Stomach (tissue), 19 donors: Measurements from ENCODE around the gene MTCL1. TPM values are rescaled to one million over a fixed set of nuclear protein-coding genes. Genes with fewer than 3 reads are reported as not detected.

Source experiments
- DNase-seq, 2 donors: peaks; one replicate each; pipeline versions ENCODE4 v3.0.0 to v3.0.0-alpha.2; 2013 to 2019
- H3K27ac ChIP-seq, 5 donors: fragments of 200-600 bp in 4 of 5; sonication (generic) in 4 of 5; one replicate each; pipeline ENCODE4 v1.5.1; 2013 to 2019; ENCODE audit warnings: mild to moderate bottlenecking in 1 of 5, moderate library complexity in 1 of 5
- H3K27me3 ChIP-seq, 3 donors: fragments of 200-600 bp; sonication (generic); one replicate each; pipeline ENCODE4 v1.5.1; 2017 to 2019; ENCODE audit warnings: mixed run types in 1 of 3
- H3K36me3 ChIP-seq, 4 donors: fragments of 200-600 bp; sonication (generic); 1 replicate in 3 of 4; 2 replicates in 1 of 4; pipeline ENCODE4 v1.5.1; 2016 to 2019
- H3K4me1 ChIP-seq, 4 donors: fragments of 200-600 bp; sonication (generic); one replicate each; pipeline ENCODE4 v1.5.1; 2016 to 2019
- H3K4me3 ChIP-seq, 4 donors: fragments of 200-600 bp; sonication (generic) in 3 of 4; one replicate each; pipeline ENCODE4 v1.5.1; 2016 to 2019; ENCODE audit warnings: mild to moderate bottlenecking in 1 of 4
- H3K9me3 ChIP-seq, 4 donors: fragments of 200-600 bp; sonication (generic); one replicate each; pipeline ENCODE4 v1.5.1; 2016 to 2019
- CTCF ChIP-seq, 7 experiments: fragments of 450-650 bp in 4 of 7; fragments of 200-600 bp in 3 of 7; sonication (generic) in 3 of 7; IDR thresholded peaks; one replicate each; pipeline ENCODE4 v1.5.1; 2016 to 2019; ENCODE audit warnings: antibody characterized with exemption in 7 of 7, control low read depth in 2 of 7, mild to moderate bottlenecking in 1 of 7
- EP300 ChIP-seq: sonication (generic); formaldehyde crosslinking; IDR thresholded peaks from one replicate; pipeline ENCODE4 v1.6.1; 2017; ENCODE audit warnings: antibody characterized with exemption
- POLR2A ChIP-seq, 4 donors: fragments of 450-650 bp; IDR thresholded peaks; one replicate each; pipeline ENCODE4 v1.6.1; 2016; ENCODE audit warnings: antibody characterized with exemption in 4 of 4, control low read depth in 2 of 4, mild to moderate bottlenecking in 1 of 4, moderate library complexity in 1 of 4
- POLR2AphosphoS5 ChIP-seq, 3 donors: sonication (generic); formaldehyde crosslinking; IDR thresholded peaks; one replicate each; pipeline ENCODE4 v1.6.1; 2016; ENCODE audit warnings: antibody characterized with exemption in 3 of 3
- WGBS, 5 donors: extraction: QIAGEN DNeasy Blood & Tissue Kit in 3 of 5; methylation state at CpG; one replicate each; pipeline versions ENCODE4 v1.1.5 to v1.1.7; 2013 to 2018; 5-methylcytosine and 5-hydroxymethylcytosine counted together
- intact Hi-C: fragments of 100-400 bp; cut with DNase I; formaldehyde crosslinking; loops from one replicate; pipeline ENCODE4 v1.15.1; 2023; ENCODE audit warnings: low total_unique reads
- long read RNA-seq, 10 donors: transcript quantifications; one replicate each; lab custom pipeline, GENCODE V29; 2026
- polyA plus RNA-seq, 3 donors: library from polyadenylated mRNA; stranded (reverse); fragments of 200-250 nt; gene quantifications; one replicate each; pipeline ENCODE4 v1.2.3, GENCODE V29; 2013
- total RNA-seq, 5 donors: library from RNA; depleted of rRNA; stranded (reverse); fragments of >200 nt; gene quantifications; one replicate each; pipeline versions ENCODE4 v1.1.0 to v1.2.3, GENCODE V29; 2014 to 2016
- donor health status: healthy with polysubstance abuse.
- donor health status: Bipolar disorder and iron deficiency.
- donor health status: healthy.

MTCL1 gene
- total RNA-seq (100 to 1,000 TPM in 1 of 5 donors, 10 to 100 TPM in 4; 13.6 to 225 (median 37.7) TPM), polyA plus RNA-seq (1 to 10 TPM; 2.3 to 9.5 (median 5.5) TPM)
- long read RNA-seq, donor 1, partial matches to known transcripts: 0 of 3 reads
- long read RNA-seq, donor 1, other reads (novel, unspliced or antisense): 0 of 3 reads
- long read RNA-seq, donor 2, partial matches to known transcripts: 0 of 4 reads
- long read RNA-seq, donor 2, other reads (novel, unspliced or antisense): 0 of 4 reads
- long read RNA-seq, donor 3, partial matches to known transcripts: 0 of 3 reads
- long read RNA-seq, donor 3, other reads (novel, unspliced or antisense): 0 of 3 reads
- long read RNA-seq, donor 4: 0 reads
- long read RNA-seq, donor 5, partial matches to known transcripts: 0 of 4 reads
- long read RNA-seq, donor 5, other reads (novel, unspliced or antisense): 0 of 4 reads
- long read RNA-seq, donor 6, transcript MTCL1-216 (1 exons, 2,856 nt): major isoform, 11 of 16 reads
- long read RNA-seq, donor 6, partial matches to known transcripts: 5 of 16 reads
- long read RNA-seq, donor 6, other reads (novel, unspliced or antisense): 0 of 16 reads
- long read RNA-seq, donor 7, transcript MTCL1-216 (1 exons, 2,856 nt): major isoform, 8 of 14 reads
- long read RNA-seq, donor 7, partial matches to known transcripts: 6 of 14 reads
- long read RNA-seq, donor 7, other reads (novel, unspliced or antisense): 0 of 14 reads
- long read RNA-seq, donor 8, partial matches to known transcripts: 0 of 1 reads
- long read RNA-seq, donor 8, other reads (novel, unspliced or antisense): 0 of 1 reads
- long read RNA-seq, donor 9, transcript MTCL1-216 (1 exons, 2,856 nt): major isoform, 7 of 7 reads
- long read RNA-seq, donor 9, partial matches to known transcripts: 0 of 7 reads
- long read RNA-seq, donor 9, other reads (novel, unspliced or antisense): 0 of 7 reads
- long read RNA-seq, donor 10, partial matches to known transcripts: 0 of 2 reads
- long read RNA-seq, donor 10, other reads (novel, unspliced or antisense): 0 of 2 reads

- no peaks in the 10 kb centered on the region for H3K36me3 ChIP-seq
- TF ChIP-seq EP300: no peak
- TF ChIP-seq CTCF (IDR thresholded peaks at IDR 0.05): no peak
- TF ChIP-seq POLR2AphosphoS5 (IDR thresholded peaks at IDR 0.05): no peak
- no peak for TF ChIP-seq POLR2A (IDR thresholded peaks at IDR 0.05)
- H3K27ac ChIP-seq: peak within 1 kb of the TSS; percentile 83 to 95 (median 86)
- WGBS, 5 donors: 0 to 1% (median 0%) methylated on average over 15 to 115 of the region's 123 CpGs; no CpG with 5 or more reads in 1 of the 5 donors
- DNase-seq: peak; percentile 34 to 81
- peaks cover 0 to 33% (median 10%) of the 10 kb centered on the region in 3 donors for H3K27me3 ChIP-seq
- peak within 1 kb of the TSS; percentile 71 to 91 (median 76) for H3K4me3 ChIP-seq
- no peaks in the 10 kb centered on the region for H3K9me3 ChIP-seq
- peaks cover 26 to 49% (median 35%) of the 10 kb centered on the region in 4 donors for H3K4me1 ChIP-seq
- intact Hi-C loops: no loop called here
Measured at GRCh38 chr18:8705238-8705960, at the start of gene MTCL1. MTCL1 (plus strand) TSS chr18:8705556; CDS start chr18:8705661, 105 bp downstream.

GRCh38 chr18:8656232-8656631, 49.1 kb upstream of the MTCL1 start:
- no peak overlapping the region for H3K4me3 ChIP-seq
- H3K4me1 ChIP-seq: peaks cover 0 to 3% (median under 1%) of the 10 kb centered on the region in 4 donors
- intact Hi-C loops: loop anchor here (10.0 kb wide), 1 partner anchor 329 kb away; no protein-coding TSS in a partner anchor
- no peaks in the 10 kb centered on the region for H3K27me3 ChIP-seq
- H3K27ac ChIP-seq: no peak overlapping the region
- DNase-seq: no peak
- no peak for TF ChIP-seq CTCF (IDR thresholded peaks at IDR 0.05)
- no peak for TF ChIP-seq POLR2A (IDR thresholded peaks at IDR 0.05)
- TF ChIP-seq EP300: no peak
- TF ChIP-seq POLR2AphosphoS5 (IDR thresholded peaks at IDR 0.05): no peak
- no peaks in the 10 kb centered on the region for H3K36me3 ChIP-seq
- 84 to 93% (median 89%) methylated on average over 6 of the region's 6 CpGs for WGBS, 5 donors
- no peaks in the 10 kb centered on the region for H3K9me3 ChIP-seq

GRCh38 chr18:8657050-8657820, 48.1 kb upstream of the MTCL1 start:
- Histone ChIP-seq H3K4me1 (peaks cover 0 to 12% (median 5%) of the 10 kb centered on the region in 4 donors), H3K36me3 (no peaks in the 10 kb centered on the region), H3K4me3 (no peak overlapping the region), H3K9me3 (no peaks in the 10 kb centered on the region), H3K27ac (no peak overlapping the region), H3K27me3 (no peaks in the 10 kb centered on the region)
- no peak for DNase-seq
- WGBS, 5 donors: 77 to 88% (median 81%) methylated on average over 14 of the region's 14 CpGs
- TF ChIP-seq EP300 (no peak), POLR2AphosphoS5 (IDR thresholded peaks at IDR 0.05) (no peak), CTCF (IDR thresholded peaks at IDR 0.05) (no peak), POLR2A (IDR thresholded peaks at IDR 0.05) (no peak)
- intact Hi-C loops: loop anchor here (10.0 kb wide), 1 partner anchor 328 kb away; no protein-coding TSS in a partner anchor
